Choroid plexus epithelial cell (primary cell): ENCODE measurements around the gene BMP7.

Experiments
- DNase-seq: peaks from one replicate; pipeline ENCODE4 v3.0.0-alpha.2; 2010; ENCODE audit warnings: low read depth
- H3K4me3 ChIP-seq: 2 replicates; pipeline ENCODE4 v1.5.1; 2011; ENCODE audit warnings: low read depth, mild to moderate bottlenecking, control low read depth, low read length, moderate library complexity
- TF ChIP-seq, protein P1 (sequence below): conservative IDR thresholded peaks from 2 replicates; pipeline ENCODE4 v1.5.1; 2011; ENCODE audit warnings: low read depth, mild to moderate bottlenecking, control low read depth, inconsistent platforms, low read length, moderate library complexity

BMP7 gene

GRCh38 chr20:57167292-57167655, 99.2 kb downstream of the BMP7 start:
- no peak overlapping the region for H3K4me3 ChIP-seq
- DNase-seq: no peak
- TF ChIP-seq, protein P1, sequence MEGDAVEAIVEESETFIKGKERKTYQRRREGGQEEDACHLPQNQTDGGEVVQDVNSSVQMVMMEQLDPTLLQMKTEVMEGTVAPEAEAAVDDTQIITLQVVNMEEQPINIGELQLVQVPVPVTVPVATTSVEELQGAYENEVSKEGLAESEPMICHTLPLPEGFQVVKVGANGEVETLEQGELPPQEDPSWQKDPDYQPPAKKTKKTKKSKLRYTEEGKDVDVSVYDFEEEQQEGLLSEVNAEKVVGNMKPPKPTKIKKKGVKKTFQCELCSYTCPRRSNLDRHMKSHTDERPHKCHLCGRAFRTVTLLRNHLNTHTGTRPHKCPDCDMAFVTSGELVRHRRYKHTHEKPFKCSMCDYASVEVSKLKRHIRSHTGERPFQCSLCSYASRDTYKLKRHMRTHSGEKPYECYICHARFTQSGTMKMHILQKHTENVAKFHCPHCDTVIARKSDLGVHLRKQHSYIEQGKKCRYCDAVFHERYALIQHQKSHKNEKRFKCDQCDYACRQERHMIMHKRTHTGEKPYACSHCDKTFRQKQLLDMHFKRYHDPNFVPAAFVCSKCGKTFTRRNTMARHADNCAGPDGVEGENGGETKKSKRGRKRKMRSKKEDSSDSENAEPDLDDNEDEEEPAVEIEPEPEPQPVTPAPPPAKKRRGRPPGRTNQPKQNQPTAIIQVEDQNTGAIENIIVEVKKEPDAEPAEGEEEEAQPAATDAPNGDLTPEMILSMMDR: no peak

DNA sequence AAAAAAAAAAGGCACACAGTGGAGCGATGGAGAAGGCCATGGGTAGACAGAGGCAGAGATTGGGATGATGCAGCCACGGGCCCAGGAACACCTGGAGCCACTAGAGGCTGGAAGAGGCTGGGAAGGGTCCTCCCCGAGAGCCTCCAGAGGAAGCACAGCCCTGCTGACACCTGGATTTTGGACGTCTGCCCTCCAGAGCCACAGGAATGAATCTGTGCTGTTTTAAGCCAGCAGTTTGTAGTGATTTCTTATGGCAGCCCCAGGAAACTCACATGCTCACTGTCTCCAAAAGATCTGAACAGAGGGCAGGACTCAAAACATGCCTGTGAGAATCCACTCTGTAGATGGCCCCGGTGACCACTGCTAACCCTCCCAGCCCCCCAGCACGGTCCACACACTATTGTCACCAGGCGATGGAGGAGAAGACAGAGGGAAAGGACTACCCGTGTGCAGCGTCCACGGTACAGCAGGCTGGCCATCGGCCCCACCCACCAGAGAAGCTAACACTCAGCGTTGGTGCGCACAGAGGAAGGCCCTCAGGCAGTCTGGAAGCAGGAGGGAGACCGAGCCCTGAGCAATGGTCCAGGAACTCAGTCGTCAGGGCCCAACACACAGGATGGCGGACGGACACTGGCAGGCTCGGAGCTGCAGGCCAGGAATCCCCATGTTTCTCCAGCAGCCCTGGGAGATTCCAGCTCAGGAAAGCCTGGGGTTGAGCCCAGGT, 99.7 kb downstream of the BMP7 start:
- no peak for DNase-seq
- TF ChIP-seq, protein P1: no peak

GRCh38 chr20:57165427-57166004, 100.9 kb downstream of the BMP7 start:
- TF ChIP-seq, protein P1: no peak
- H3K4me3 ChIP-seq: no peak overlapping the region
- DNase-seq: no peak

More for the DNA sequence above, 99.7 kb downstream of the BMP7 start:
- no peak overlapping the region for H3K4me3 ChIP-seq

GRCh38 chr20:57164872-57165271, 101.6 kb downstream of the BMP7 start:
- TF ChIP-seq, protein P1: no peak
- DNase-seq: no peak
- no peak overlapping the region for H3K4me3 ChIP-seq

- TF ChIP-seq, protein P1: no peak
- DNase-seq: no peak
- H3K4me3 ChIP-seq: no peak overlapping the region
Measured at GRCh38 chr20:57163041-57163440, 103.4 kb downstream of the BMP7 start.

GRCh38 chr20:57162362-57162652, 104.1 kb downstream of the BMP7 start:
- no peak overlapping the region for H3K4me3 ChIP-seq
- TF ChIP-seq, protein P1: no peak
- no peak for DNase-seq
